Prostate gland (tissue), 2 donors: ENCODE data around the gene IL18R1. TPM values are rescaled to one million over a fixed set of nuclear protein-coding genes. Genes with fewer than 3 reads are reported as not detected.

ENCODE experiments used
- DNase-seq: peaks from one replicate; pipeline ENCODE4 v3.0.0-alpha.2; 2019; ENCODE audit warnings: low spot score
- H3K27ac ChIP-seq, 2 donors: fragments of 200-600 bp; sonication (generic); 2 replicates each; pipeline ENCODE4 v1.5.1; 2017 to 2019
- H3K27me3 ChIP-seq: fragments of 200-600 bp; sonication (generic); replicated peaks from 2 replicates; pipeline ENCODE4 v1.5.1; 2019; ENCODE audit not compliant: insufficient read depth
- H3K36me3 ChIP-seq, 2 donors: fragments of 200-600 bp; sonication (generic); 1 replicate in 1 of 2; 2 replicates in 1 of 2; pipeline versions ENCODE4 v1.5.1 to v1.8.1; 2017 to 2019
- H3K4me1 ChIP-seq: fragments of 200-600 bp; sonication (generic); replicated peaks from 2 replicates; pipeline ENCODE4 v1.5.1; 2019
- H3K4me3 ChIP-seq, 2 donors: fragments of 200-600 bp; sonication (generic); 2 replicates each; pipeline ENCODE4 v1.5.1; 2017 to 2019
- H3K9me3 ChIP-seq: fragments of 200-600 bp; sonication (generic); 2 replicates; pipeline ENCODE4 v1.5.1; 2017
- CTCF ChIP-seq, 4 experiments: fragments of 200-600 bp in 2 of 4; fragments of 450-650 bp in 2 of 4; sonication (generic) in 2 of 4; IDR thresholded peaks; 1 replicate in 3 of 4; 2 replicates in 1 of 4; pipeline ENCODE4 v1.5.1; 2016 to 2019; ENCODE audit warnings: antibody characterized with exemption in 4 of 4, mild to moderate bottlenecking in 2 of 4, moderate library complexity in 2 of 4
- POLR2A ChIP-seq: fragments of 450-650 bp; IDR thresholded peaks from one replicate; pipeline ENCODE4 v1.6.1; 2016; ENCODE audit warnings: antibody characterized with exemption, mild to moderate bottlenecking
- POLR2AphosphoS5 ChIP-seq: sonication (generic); formaldehyde crosslinking; IDR thresholded peaks from one replicate; pipeline ENCODE4 v1.6.1; 2017; ENCODE audit warnings: antibody characterized with exemption
- WGBS: methylation state at CpG from one replicate; pipeline ENCODE4 v1.1.5; 2018; 5-methylcytosine and 5-hydroxymethylcytosine counted together
- intact Hi-C: fragments of 100-400 bp; cut with DNase I; formaldehyde crosslinking; loops from one replicate; pipeline ENCODE4 v1.14.2; 2022
- total RNA-seq, 2 donors: library from RNA; depleted of rRNA; stranded (reverse); fragments of >200 nt; gene quantifications; one replicate each; pipeline ENCODE4 v1.1.0, GENCODE V29; 2016

Gene IL18R1
- total RNA-seq, 2 donors from 2014 or later, result 0.91 to 1.5 TPM

- intact Hi-C loops, result no loop called here
- WGBS, result 77% methylated on average over 3 of the region's 3 CpGs
- Histone ChIP-seq H3K9me3 (no peaks in the 10 kb centered on the region), H3K27me3 (no peaks in the 10 kb centered on the region), H3K36me3 (no peaks in the 10 kb centered on the region), H3K27ac (no peak overlapping the region), H3K4me3 (no peak overlapping the region), H3K4me1 (no peaks in the 10 kb centered on the region)
- no peak for DNase-seq
- TF ChIP-seq POLR2A (no peak), CTCF (IDR thresholded peaks at IDR 0.05) (no peak), POLR2AphosphoS5 (no peak)
These were observed 30.4 kb downstream of the IL18R1 start for GRCh38 chr2:102386004-102386403.

DNA sequence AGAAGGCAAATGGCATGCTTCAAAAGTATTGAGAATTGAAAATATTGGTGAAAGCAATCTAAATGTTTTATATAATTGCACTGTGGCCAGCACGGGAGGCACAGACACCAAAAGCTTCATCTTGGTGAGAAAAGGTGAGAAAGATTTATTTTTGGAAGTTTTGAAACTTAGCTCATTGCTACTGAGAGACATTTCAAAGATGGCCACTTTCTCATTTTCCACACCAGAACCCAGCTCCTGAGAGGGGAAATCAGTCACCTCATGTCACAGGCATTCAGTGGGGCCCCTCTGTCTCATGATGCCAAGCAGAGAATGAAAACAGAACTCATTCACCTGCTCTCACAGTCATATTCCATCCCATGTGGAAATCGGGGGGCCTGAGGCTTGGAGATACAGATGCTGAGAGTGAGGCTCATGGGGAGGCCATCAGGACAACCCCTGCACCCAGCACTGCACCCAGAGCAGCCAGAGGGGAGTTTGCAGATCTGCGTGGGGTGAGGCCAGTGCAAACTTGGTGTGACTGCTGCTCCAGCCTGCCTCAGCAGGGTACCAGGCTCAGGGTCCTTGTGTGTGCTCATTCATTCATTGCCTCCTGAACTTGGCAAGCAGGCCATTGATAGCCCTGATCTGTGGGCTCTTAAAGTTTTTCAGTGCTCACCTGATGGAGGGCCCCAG lies 31.4 kb downstream of the IL18R1 start:
- Histone ChIP-seq H3K9me3 (no peaks in the 10 kb centered on the region), H3K27me3 (no peaks in the 10 kb centered on the region), H3K4me3 (no peak overlapping the region), H3K4me1 (no peaks in the 10 kb centered on the region), H3K36me3 (no peaks in the 10 kb centered on the region), H3K27ac (no peak overlapping the region)
- TF ChIP-seq CTCF (IDR thresholded peaks at IDR 0.05) (no peak), POLR2A (no peak), POLR2AphosphoS5 (no peak)
- 96% methylated on average over 3 of the region's 3 CpGs for WGBS
- intact Hi-C loops, result no loop called here
- no peak for DNase-seq

DNA sequence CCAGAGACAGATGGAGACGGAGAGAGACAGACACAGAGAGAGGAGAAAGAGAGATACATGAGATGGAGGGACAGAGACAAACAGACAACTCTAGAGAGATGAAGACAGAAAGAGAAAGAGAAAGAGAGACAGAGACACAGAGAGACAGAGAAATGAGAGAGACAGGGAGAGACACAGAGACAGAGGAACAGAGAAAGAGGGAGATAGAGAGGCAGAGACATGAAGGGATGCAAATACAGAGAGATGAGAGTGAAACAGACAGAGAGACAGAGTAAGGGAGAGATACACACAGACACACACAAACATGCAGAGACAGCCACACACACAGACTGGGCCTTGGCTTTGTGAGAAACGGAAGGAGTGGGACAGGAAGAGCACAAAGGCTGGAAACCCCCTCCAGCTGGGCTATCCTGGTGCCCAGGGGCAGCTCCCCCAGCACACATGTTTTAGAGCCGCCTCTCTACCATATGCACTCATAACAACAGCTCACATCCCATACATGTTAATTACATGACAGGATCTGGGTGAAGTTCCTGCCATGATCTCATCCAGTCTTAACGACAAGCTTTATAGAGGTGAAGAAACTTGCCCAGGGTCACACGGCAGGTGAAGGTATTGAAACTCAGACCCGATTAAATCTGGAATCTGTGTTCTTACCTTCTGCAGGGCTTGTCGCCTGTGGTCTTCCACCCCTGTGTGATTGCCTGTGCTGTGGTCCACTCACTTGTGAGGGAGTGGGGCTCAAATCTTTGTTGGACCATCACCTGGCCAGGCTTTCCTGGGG lies 32.4 kb downstream of the IL18R1 start:
- no peaks in the 10 kb centered on the region for H3K9me3 ChIP-seq
- no peak for TF ChIP-seq POLR2A
- no peak for TF ChIP-seq POLR2AphosphoS5
- no peak for TF ChIP-seq CTCF (IDR thresholded peaks at IDR 0.05)

DNA sequence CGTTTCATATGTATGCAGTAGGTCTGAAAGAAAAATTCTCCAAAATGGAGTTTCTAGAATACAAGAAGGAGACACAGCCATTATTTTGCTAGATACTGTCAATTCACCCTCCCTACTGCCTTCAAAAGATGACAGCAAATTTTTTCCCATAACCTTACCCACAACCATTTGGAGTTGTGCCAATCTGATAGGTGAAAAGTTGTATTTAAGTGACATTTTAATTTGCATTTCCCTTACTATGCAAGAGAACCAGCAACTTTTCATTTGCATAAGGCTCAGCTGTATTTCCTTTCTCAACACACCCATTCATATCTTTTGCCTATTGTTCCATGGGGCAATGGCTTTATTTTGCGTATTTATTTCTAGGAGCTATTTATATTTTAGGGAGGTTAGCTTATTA lies 36.0 kb downstream of the IL18R1 start:
- WGBS, result 55% methylated on average over 2 of the region's 2 CpGs

More for the DNA sequence above, 32.4 kb downstream of the IL18R1 start:
- H3K4me1 ChIP-seq, result no peaks in the 10 kb centered on the region
- intact Hi-C loops, result no loop called here
- WGBS, result 94% methylated on average over 7 of the region's 7 CpGs
- H3K4me3 ChIP-seq, result no peak overlapping the region
- H3K27ac ChIP-seq, result no peak overlapping the region
- DNase-seq, result no peak
- H3K36me3 ChIP-seq, result no peaks in the 10 kb centered on the region
- no peaks in the 10 kb centered on the region for H3K27me3 ChIP-seq

More for the DNA sequence above, 36.0 kb downstream of the IL18R1 start:
- H3K4me3 ChIP-seq, result no peak overlapping the region
- H3K4me1 ChIP-seq, result no peaks in the 10 kb centered on the region
- TF ChIP-seq POLR2AphosphoS5 (no peak), POLR2A (no peak), CTCF (IDR thresholded peaks at IDR 0.05) (no peak)
- no peaks in the 10 kb centered on the region for H3K36me3 ChIP-seq
- no peak overlapping the region for H3K27ac ChIP-seq
- intact Hi-C loops, result no loop called here
- no peak for DNase-seq
- H3K9me3 ChIP-seq, result no peaks in the 10 kb centered on the region
- H3K27me3 ChIP-seq, result no peaks in the 10 kb centered on the region
